ENCODE measurements around the gene WDR27.

- TF ChIP-seq CTCF (IDR thresholded peaks at IDR 0.05; ENCODE audit: low read depth, low read length) (no peak), POLR2A (IDR thresholded peaks at IDR 0.05; ENCODE audit: extremely low read depth, insufficient read length) (no peak), MYC (IDR thresholded peaks at IDR 0.05; ENCODE audit: low read depth, low read length) (no peak)
These were observed 12.8 kb upstream of the WDR27 start for GRCh38 chr6:169714595-169714994.
